SIG-M5 treated with dmso at 0.1 percent for 504 hours (cell line): Measurements from ENCODE around the gene NDUFV3.
"Not testable (repeated sequence)": the region's sequence is repeated elsewhere in the genome, so short reads cannot be mapped to it uniquely, and the experiment has no call there.

Experiments
- DNase-seq: peaks from one replicate; lab custom pipeline; 2025; ENCODE audit not compliant: unreplicated experiment; lab: John Stamatoyannopoulos, UW

NDUFV3 gene

DNA sequence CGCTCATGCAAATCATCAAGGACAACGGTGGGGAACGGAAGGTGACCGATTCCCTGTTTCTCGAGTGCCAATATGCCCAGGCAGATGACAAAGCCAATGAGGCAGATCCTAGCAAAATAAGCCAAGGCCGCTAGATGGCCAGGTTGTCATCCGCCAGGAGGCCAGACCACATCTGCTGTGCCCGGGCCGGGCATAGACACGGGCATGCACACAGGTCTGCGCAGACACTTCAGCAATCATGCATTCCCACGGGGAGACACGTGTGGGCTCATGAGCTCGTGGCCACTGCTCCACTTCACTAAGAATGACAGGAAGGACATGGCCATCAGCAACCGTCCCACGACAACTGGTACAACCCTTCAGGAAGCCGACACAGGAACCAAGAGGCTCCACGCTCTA is 37.2 kb upstream of the NDUFV3 start:
- DNase-seq, result no peak

DNA sequence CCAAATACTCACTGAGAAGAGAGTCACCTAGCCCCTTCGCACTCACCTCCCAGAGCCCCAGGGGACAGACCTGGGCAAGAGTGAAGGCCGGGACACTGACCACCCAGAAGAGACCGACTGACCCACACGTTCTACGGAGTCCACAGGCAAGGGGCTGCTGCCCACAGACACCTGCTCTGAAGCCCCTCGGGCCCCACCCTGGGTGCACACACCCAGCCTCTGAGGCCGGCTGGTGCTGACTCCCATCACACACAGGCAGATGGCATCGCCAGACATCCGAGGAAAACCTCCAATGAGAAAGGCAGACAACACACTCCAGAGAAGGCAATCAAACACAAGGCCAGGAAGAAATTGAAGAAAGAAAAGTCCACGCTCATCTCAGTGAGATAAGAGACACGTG is 35.9 kb upstream of the NDUFV3 start:
- no peak for DNase-seq

GRCh38 chr21:42858185-42858847 is 34.8 kb upstream of the NDUFV3 start:
- DNase-seq, result no peak

GRCh38 chr21:42858957-42859890 is 33.9 kb upstream of the NDUFV3 start:
- DNase-seq, result no peak

DNA sequence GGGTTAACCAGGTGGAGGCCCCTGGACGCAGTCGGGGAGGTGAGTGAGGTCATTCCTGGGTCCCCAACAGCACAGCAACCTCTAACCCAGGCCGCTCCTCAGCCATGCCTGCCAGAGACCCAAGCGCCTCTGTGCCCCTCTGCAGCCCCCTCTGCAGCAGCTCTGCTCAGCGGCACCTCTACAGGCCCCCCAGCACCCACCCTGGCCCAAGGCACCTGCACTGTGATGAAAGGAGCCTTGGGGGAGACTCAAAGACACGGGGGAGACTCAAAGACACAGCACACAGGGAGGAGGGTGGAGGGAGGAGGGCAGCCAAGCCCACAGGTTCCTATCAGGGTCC is 33.2 kb upstream of the NDUFV3 start:
- DNase-seq, result no peak

- DNase-seq, result no peak
Observed at GRCh38 chr21:42860345-42860744, 32.8 kb upstream of the NDUFV3 start.

DNA sequence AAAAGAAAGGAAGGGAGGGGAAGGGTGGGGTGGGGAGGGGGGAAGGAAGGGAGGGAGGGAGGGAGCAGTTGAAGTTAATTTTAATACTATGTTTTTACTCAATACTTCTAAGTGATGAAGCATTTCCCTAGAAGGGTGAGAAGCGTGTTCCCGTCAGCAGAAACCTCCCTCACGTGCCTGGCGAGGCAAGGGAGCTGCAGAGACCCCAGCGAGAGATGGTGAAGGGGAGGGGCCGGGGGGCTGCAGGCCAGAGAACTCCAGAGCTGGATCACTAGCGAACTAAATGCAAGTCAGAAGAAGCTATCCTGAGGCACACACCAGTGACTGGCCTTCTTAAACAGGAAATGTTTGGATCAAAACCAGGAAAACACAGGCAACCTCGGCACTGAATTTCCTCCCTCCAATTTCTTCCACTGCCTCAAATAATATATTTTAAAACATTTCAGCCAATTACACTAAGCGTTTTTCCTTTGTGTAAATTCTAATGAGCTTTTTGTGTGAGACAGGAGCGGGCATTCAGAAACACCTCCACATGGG is 31.7 kb upstream of the NDUFV3 start:
- DNase-seq, result no peak

- DNase-seq, result no peak
Observed at GRCh38 chr21:42861848-42862400, 31.2 kb upstream of the NDUFV3 start.

GRCh38 chr21:42862774-42863503 is 30.2 kb upstream of the NDUFV3 start:
- DNase-seq, result no peak

DNA sequence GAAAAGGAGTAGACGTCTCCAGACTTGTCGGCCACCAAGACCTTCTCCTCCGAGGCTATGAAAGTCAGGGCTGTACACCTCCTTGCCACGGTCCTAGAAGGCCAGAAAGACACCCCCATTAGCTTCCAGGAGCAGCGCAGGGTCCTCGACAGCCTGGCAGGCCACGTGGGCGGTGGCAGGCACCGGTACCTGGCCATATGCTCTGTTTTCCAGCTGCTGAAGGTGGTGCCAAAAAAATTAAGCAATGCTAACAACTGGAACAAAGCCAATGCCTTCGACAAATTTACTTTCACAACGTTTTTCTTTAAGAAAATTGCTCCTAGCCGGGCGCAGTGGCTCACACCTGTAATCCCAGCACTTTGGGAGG is 29.6 kb upstream of the NDUFV3 start:
- no peak for DNase-seq

- DNase-seq, result no peak
Observed at GRCh38 chr21:42864286-42864685, 28.8 kb upstream of the NDUFV3 start.

- no peak for DNase-seq
Observed at GRCh38 chr21:42864815-42865775, 28.0 kb upstream of the NDUFV3 start.

DNA sequence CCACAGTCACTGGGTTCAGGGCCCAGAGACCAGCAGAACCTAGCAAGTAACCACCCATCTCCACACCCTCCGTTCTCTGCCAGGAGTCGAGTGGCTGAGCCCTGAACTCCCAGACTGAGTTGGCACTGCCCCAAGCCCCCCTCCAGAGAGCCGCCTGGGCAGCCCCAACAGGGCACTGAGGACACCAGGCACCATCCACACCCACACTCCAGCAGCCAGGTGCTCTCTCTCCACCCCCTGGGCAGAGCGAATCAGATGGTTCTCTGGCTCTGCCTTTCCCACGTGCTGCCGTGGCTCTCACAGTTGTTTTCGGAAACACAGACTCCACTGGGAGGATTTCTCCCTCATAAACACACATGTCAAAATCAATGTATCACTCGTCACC is 27.3 kb upstream of the NDUFV3 start:
- no peak for DNase-seq

GRCh38 chr21:42868196-42868595 is 24.9 kb upstream of the NDUFV3 start:
- no peak for DNase-seq

GRCh38 chr21:42873096-42873495 is 20.0 kb upstream of the NDUFV3 start:
- no peak for DNase-seq

DNA sequence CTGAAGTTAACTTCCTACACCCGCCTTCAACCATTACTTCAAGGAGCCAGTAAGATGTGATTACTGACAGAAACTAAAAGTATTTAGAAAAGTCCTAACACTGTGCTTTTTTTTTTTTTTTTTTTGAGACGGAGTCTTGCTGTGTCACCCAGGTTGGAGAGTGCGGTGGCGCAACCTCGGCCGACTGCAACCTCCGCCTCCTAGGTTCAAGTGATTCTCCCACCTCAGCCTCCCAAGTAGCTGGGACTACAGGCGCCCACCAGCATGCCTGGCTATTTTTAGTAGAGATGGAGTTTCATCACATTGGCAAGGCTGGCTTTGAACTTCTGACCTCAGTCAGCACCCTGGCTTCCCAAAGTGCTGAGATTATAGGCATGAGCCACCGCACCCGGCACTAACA is 17.3 kb upstream of the NDUFV3 start:
- not testable (repeated sequence) for DNase-seq

DNA sequence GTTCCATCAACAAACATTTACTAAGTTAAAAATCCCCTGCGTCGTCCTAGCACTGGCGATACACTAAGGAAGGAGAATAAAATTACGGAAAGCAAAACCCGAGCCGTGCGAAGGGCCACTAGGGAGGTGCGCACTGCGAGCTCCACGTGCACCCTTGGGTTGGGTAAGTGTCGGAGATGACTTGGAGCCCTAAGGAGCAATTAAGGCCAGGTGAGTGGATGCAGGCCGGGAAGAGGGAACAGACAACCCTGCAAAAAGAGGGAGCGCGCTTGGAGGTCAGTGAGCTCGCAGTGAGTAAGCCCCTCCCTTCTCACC is 14.5 kb upstream of the NDUFV3 start:
- no peak for DNase-seq

GRCh38 chr21:42878993-42879787 is 13.9 kb upstream of the NDUFV3 start, which contains the start of gene WDR4:
WDR4 (minus strand) TSS chr21:42879539; CDS start chr21:42879495, 44 bp downstream.
- peak; percentile 96 for DNase-seq

DNA sequence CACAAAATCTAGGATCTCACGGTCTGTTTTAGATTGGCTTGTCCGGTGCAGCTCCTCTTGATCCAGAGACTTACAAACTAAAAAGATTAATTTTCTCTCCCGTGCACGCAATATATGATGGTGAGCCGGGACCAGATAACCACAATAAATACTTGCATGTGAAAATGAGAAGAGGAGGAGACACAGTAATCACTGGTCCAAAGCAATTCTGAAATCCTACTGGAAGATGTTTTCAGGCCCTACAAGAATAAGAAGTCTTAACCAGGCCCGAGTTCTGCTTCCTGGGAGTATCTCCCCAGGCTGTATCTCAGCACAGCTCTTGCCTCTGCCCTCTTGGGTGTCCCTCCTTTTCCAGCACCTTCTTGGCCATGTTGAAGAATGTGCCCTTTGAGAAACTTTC is 12.8 kb upstream of the NDUFV3 start:
- DNase-seq, result no peak
